Neural cell (in vitro differentiated cells): ENCODE measurements around the gene CD47.

Experiments
- CTCF ChIP-seq: fragments of 450-650 bp; IDR thresholded peaks from 2 replicates; pipeline ENCODE4 v1.5.1; 2014; ENCODE audit warnings: antibody characterized with exemption, mild to moderate bottlenecking, moderate library complexity; ENCODE audit not compliant: poor library complexity, severe bottlenecking
- EP300 ChIP-seq: fragments of 450-650 bp; conservative IDR thresholded peaks from 2 replicates; pipeline ENCODE4 v1.6.1; 2014; ENCODE audit warnings: antibody characterized with exemption, mild to moderate bottlenecking, moderate library complexity; ENCODE audit not compliant: poor library complexity, severe bottlenecking
- EZH2 ChIP-seq: fragments of 200-600, 300-800 bp; shearing (Covaris generic), sonication (generic); IDR thresholded peaks from 2 replicates; pipeline ENCODE4 v1.6.1; 2014; ENCODE audit warnings: antibody characterized with exemption, low read length, borderline replicate concordance, mild to moderate bottlenecking; ENCODE audit not compliant: insufficient read depth, poor library complexity, severe bottlenecking
- MXI1 ChIP-seq: fragments of 450-650 bp; conservative IDR thresholded peaks from 2 replicates; pipeline ENCODE4 v1.6.1; 2014; ENCODE audit warnings: antibody characterized with exemption, mild to moderate bottlenecking; ENCODE audit not compliant: poor library complexity, severe bottlenecking

- TF ChIP-seq CTCF (no peak), MXI1 (no peak), EZH2 (no peak), EP300 (no peak)
Observed at GRCh38 chr3:108092501-108092900, 1.7 kb upstream of the CD47 start.
